SK-N-MC (cell line): Measurements from ENCODE around the gene PABPN1L.

Experiments used
- EZH2 ChIP-seq: fragments of 200-600 bp; sonication (generic); IDR thresholded peaks from one replicate; pipeline ENCODE4 v1.6.1; 2017; ENCODE audit warnings: antibody characterized with exemption
- POLR2AphosphoS5 ChIP-seq: IDR thresholded peaks from 2 replicates; pipeline ENCODE4 v1.6.1; 2012; ENCODE audit warnings: mild to moderate bottlenecking, low read depth, low read length, borderline replicate concordance

GRCh38 chr16:88874938-88875599, 8.6 kb upstream of the PABPN1L start:
- TF ChIP-seq POLR2AphosphoS5 (no peak), EZH2 (no peak)
